Caco-2 (cell line): ENCODE results near the gene RGL4. TPM values are rescaled to one million over a fixed set of nuclear protein-coding genes. Genes with fewer than 3 reads are reported as not detected.
"Not testable (repeated sequence)": the region's sequence is repeated elsewhere in the genome, so short reads cannot be mapped to it uniquely, and the experiment has no call there.

Experiments used
- BruUV-seq: library from RNA; stranded (reverse); fragments of 400-500 nt; replicated peaks from 2 replicates; lab custom pipeline; 2021; lab: Mats Ljungman, UMichigan
- CTCF ChIA-PET: fragments of 300-600 bp; sonication (Branson Sonifier 250); formaldehyde crosslinking; loops from one replicate; lab custom pipeline; 2022; ENCODE audit warnings: antibody characterized with exemption; lab: Charles Lee
- POLR2A ChIA-PET: fragments of 300-600 bp; sonication (Branson Sonifier 250); formaldehyde crosslinking; loops from one replicate; lab custom pipeline; 2022; ENCODE audit warnings: antibody characterized with exemption; lab: Charles Lee
- DNase-seq, 2 experiments: peaks; one replicate each; pipeline versions ENCODE4 v3.0.0 to v3.0.0-alpha.2; 2020 to 2022
- H3K27me3 ChIP-seq: replicated peaks from 2 replicates; pipeline ENCODE4 v1.6.0; 2011; ENCODE audit warnings: low read length; ENCODE audit not compliant: control insufficient read depth, insufficient read depth
- H3K36me3 ChIP-seq: 2 replicates; pipeline ENCODE4 v1.5.1; 2011; ENCODE audit warnings: low read length; ENCODE audit not compliant: control insufficient read depth, insufficient read depth
- H3K4me1 ChIP-seq: fragments of 250-450 bp; sonication (Bioruptor Pico); 2 replicates; pipeline ENCODE4 v1.5.1; 2020; ENCODE audit warnings: mild to moderate bottlenecking
- H3K4me3 ChIP-seq: 2 replicates; pipeline ENCODE4 v1.5.1; 2011; ENCODE audit warnings: low read depth, mild to moderate bottlenecking, control low read depth, low read length
- H3K9me3 ChIP-seq: fragments of 250-450 bp; sonication (Bioruptor Pico); 2 replicates; pipeline ENCODE4 v1.5.1; 2020; ENCODE audit warnings: mild to moderate bottlenecking, moderate library complexity
- H3K27ac Mint-ChIP-seq: one replicate; pipeline ENCODE4 v1.8.0; 2022; ENCODE audit warnings: mixed read lengths; ENCODE audit not compliant: unreplicated experiment
- H3K27me3 Mint-ChIP-seq: one replicate; pipeline ENCODE4 v1.8.0; 2022; ENCODE audit warnings: mixed read lengths; ENCODE audit not compliant: insufficient read depth, unreplicated experiment
- H3K36me3 Mint-ChIP-seq: one replicate; pipeline ENCODE4 v1.8.0; 2022; ENCODE audit warnings: mild to moderate bottlenecking, mixed read lengths; ENCODE audit not compliant: insufficient read depth, unreplicated experiment
- H3K4me1 Mint-ChIP-seq: one replicate; pipeline ENCODE4 v1.8.0; 2022; ENCODE audit warnings: low read depth, mixed read lengths; ENCODE audit not compliant: unreplicated experiment
- H3K4me3 Mint-ChIP-seq: one replicate; pipeline ENCODE4 v1.8.0; 2022; ENCODE audit warnings: mild to moderate bottlenecking, moderate library complexity, mixed read lengths; ENCODE audit not compliant: unreplicated experiment
- H3K9me3 Mint-ChIP-seq: one replicate; pipeline ENCODE4 v1.8.0; 2022; ENCODE audit warnings: mixed read lengths; ENCODE audit not compliant: unreplicated experiment
- intact Hi-C: fragments of 100-400 bp; cut with micrococcal nuclease; formaldehyde crosslinking; loops from one replicate; pipeline ENCODE4 v1.10.0; 2022; ENCODE audit not compliant: unreplicated experiment
- total RNA-seq: library from RNA; stranded (reverse); gene quantifications from 2 replicates; pipeline ENCODE4 v1.2.3, GENCODE V29; 2022
- TF ChIP-seq, protein P1 (sequence below), 2 experiments: fragments of 200-600 bp in 1 of 2; IDR thresholded peaks; 1 replicate in 1 of 2; 2 replicates in 1 of 2; pipeline versions ENCODE4 v1.5.1 to v1.8.0; 2011 to 2022; ENCODE audit warnings: antibody characterized with exemption in 1 of 2, control low read depth in 1 of 2, inconsistent platforms in 1 of 2, low read depth in 1 of 2, low read length in 1 of 2, mild to moderate bottlenecking in 1 of 2, moderate library complexity in 1 of 2; ENCODE audit not compliant: insufficient read depth in 1 of 2, severe bottlenecking in 1 of 2, unreplicated experiment in 1 of 2

RGL4 gene
- total RNA-seq, 1 experiment from 2014 or later = not detected

DNA sequence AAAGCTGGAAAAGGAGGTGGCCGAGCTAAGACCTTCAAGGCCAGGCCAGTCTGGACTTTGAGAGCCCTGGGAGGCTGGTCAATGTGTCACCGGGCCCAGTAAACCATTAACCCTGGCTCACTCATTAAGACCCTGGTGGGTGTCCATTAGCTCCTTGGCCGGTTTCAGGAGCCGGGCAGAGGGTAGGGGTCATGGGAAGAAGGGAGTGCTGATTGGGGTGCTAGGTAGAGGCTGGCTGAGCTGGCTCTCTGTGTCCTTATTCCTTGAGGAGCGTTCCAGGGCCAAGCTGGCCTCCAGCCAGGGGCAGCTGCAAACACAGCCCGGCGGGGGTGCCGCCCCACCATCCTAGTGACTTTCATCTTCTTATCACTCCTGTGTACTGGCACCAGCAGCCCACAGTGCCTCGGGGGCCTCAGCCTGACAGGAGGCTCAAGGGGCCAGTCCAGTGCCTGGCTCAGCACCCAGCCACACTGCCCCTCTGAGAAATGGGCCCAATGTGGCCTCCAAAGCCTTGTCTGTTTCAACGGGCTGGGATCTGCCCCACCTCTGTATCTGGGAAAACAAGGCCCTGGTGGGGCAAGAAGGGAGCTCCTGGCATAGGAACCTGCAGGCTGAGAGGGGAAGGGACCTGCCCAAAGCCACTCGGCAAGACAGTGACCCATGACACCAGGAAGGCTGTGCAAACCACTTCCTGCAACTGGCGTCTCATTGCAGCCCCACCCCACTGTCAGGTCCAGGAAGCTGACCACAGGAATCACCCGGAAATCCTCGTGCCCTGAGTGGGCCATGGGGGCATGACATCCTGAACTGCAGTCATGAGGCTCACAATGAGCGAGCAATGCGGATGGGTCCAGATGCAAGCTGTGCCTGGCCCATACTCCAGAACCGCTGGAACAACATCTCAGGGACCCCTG lies 15.1 kb upstream of the RGL4 start:
- Mint-ChIP-seq H3K36me3 (peaks cover 9% of the 10 kb centered on the region), H3K27me3 (no peaks in the 10 kb centered on the region), H3K27ac (peak overlapping the region; percentile 42), H3K9me3 (no peaks in the 10 kb centered on the region), H3K4me3 (no peak overlapping the region), H3K4me1 (no peaks in the 10 kb centered on the region)
- H3K4me1 ChIP-seq = 0 out of 2 replicates have a peak, but pooled peaks cover 3% of the 10 kb centered on the region
- no peak overlapping the region for H3K4me3 ChIP-seq
- intact Hi-C loops = no loop called here
- ChIA-PET POLR2A (no interaction called here), CTCF (no interaction called here)
- BruUV-seq = no TSS peak
- H3K9me3 ChIP-seq = no peaks in the 10 kb centered on the region
- no peaks in the 10 kb centered on the region for H3K36me3 ChIP-seq
- no peaks in the 10 kb centered on the region for H3K27me3 ChIP-seq
- peak in 1 of 2 experiments; percentile 57 for DNase-seq
- TF ChIP-seq, protein P1, sequence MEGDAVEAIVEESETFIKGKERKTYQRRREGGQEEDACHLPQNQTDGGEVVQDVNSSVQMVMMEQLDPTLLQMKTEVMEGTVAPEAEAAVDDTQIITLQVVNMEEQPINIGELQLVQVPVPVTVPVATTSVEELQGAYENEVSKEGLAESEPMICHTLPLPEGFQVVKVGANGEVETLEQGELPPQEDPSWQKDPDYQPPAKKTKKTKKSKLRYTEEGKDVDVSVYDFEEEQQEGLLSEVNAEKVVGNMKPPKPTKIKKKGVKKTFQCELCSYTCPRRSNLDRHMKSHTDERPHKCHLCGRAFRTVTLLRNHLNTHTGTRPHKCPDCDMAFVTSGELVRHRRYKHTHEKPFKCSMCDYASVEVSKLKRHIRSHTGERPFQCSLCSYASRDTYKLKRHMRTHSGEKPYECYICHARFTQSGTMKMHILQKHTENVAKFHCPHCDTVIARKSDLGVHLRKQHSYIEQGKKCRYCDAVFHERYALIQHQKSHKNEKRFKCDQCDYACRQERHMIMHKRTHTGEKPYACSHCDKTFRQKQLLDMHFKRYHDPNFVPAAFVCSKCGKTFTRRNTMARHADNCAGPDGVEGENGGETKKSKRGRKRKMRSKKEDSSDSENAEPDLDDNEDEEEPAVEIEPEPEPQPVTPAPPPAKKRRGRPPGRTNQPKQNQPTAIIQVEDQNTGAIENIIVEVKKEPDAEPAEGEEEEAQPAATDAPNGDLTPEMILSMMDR (IDR thresholded peaks at IDR 0.05; ENCODE audit: insufficient read depth in 1 of 2, low read depth in 1 of 2, low read length in 1 of 2, severe bottlenecking in 1 of 2, unreplicated experiment in 1 of 2) = no peak

DNA sequence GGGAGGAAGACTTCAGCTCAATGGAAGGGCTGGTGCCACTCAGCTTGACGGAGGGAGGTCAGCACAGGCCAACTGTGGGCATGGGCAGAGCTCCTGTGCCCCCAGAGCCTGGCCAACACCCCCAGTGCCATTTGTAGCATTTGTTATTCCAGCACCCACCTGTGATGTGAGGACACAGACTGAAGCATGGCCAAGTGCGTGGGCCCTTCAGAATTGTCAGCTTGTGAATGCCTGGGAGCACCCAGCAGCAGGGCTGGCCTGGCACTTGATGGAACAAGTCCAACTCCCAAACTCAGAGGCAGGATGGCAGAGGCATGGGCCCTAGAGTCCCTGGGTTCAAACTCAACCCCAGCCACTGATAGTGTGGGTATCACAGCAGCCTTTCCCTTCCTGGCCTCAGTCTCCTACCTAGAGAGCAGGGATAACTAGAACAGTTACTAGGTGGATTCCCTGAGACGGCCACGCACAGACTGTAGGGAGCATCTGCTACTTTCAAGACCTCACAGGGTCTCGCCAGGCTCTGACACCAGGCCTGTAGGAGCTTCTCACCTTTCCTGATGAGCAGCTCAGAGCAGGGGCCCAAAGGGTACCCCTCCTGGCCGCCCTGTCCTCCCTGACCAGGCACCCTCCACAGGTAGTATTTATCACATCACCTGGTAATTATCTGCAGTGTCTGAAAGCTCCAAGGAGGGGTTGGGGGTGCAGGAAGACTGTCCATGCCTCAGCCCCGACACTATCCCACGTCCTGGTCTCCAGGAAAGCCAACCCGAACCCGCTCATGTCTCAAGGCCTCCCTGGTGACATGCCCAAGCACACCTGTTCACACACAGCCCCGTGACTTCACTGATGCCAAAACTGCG lies 13.7 kb upstream of the RGL4 start:
- H3K36me3 ChIP-seq, H3K27me3 ChIP-seq, BruUV-seq, H3K4me1 ChIP-seq, H3K9me3 Mint-ChIP-seq, H3K4me3 ChIP-seq, intact Hi-C loops, H3K4me3 Mint-ChIP-seq, H3K9me3 ChIP-seq, H3K27me3 Mint-ChIP-seq, H3K4me1 Mint-ChIP-seq, POLR2A ChIA-PET, H3K27ac Mint-ChIP-seq: not testable (repeated sequence)
- H3K36me3 Mint-ChIP-seq = peaks cover 12% of the 10 kb centered on the region
- DNase-seq = peak in 1 of 2 experiments; percentile 21
- CTCF ChIA-PET = interaction anchor here (0.6 kb wide), 1 partner anchor 122 kb away, joined by 3 read pairs; no protein-coding TSS in a partner anchor

DNA sequence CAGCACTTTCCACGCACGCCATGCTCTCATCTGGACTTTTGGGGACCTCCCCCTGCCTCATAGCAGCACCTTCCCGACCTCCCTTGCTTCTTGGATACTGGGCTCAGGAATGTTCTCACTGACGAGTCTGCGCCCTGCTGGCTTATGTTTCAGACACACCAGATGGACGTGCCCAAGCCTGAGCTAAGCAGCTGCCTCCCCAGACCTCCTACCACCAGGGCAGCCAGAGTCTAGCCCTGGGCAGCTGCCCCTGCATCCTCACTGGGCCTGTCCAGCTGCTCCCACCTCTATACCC lies 13.2 kb upstream of the RGL4 start:
- Mint-ChIP-seq H3K36me3 (peaks cover 14% of the 10 kb centered on the region), H3K4me3 (no peak overlapping the region), H3K9me3 (no peaks in the 10 kb centered on the region), H3K4me1 (no peaks in the 10 kb centered on the region), H3K27me3 (no peaks in the 10 kb centered on the region), H3K27ac (peak overlapping the region; percentile 70)
- Histone ChIP-seq H3K4me3 (no peak overlapping the region), H3K9me3 (no peaks in the 10 kb centered on the region), H3K4me1 (0 out of 2 replicates have a peak, but pooled peaks cover 3% of the 10 kb centered on the region), H3K27me3 (no peaks in the 10 kb centered on the region), H3K36me3 (no peaks in the 10 kb centered on the region)
- TF ChIP-seq, protein P1 (IDR thresholded peaks at IDR 0.05; ENCODE audit: insufficient read depth in 1 of 2, low read depth in 1 of 2, low read length in 1 of 2, severe bottlenecking in 1 of 2, unreplicated experiment in 1 of 2) = no peak
- BruUV-seq = no TSS peak
- DNase-seq = peak in 1 of 2 experiments; percentile 15
- intact Hi-C loops = no loop called here
- POLR2A ChIA-PET = no interaction called here
- CTCF ChIA-PET = no interaction called here
